ENCODE results near the gene NIPAL4.

- TF ChIP-seq, protein P1, sequence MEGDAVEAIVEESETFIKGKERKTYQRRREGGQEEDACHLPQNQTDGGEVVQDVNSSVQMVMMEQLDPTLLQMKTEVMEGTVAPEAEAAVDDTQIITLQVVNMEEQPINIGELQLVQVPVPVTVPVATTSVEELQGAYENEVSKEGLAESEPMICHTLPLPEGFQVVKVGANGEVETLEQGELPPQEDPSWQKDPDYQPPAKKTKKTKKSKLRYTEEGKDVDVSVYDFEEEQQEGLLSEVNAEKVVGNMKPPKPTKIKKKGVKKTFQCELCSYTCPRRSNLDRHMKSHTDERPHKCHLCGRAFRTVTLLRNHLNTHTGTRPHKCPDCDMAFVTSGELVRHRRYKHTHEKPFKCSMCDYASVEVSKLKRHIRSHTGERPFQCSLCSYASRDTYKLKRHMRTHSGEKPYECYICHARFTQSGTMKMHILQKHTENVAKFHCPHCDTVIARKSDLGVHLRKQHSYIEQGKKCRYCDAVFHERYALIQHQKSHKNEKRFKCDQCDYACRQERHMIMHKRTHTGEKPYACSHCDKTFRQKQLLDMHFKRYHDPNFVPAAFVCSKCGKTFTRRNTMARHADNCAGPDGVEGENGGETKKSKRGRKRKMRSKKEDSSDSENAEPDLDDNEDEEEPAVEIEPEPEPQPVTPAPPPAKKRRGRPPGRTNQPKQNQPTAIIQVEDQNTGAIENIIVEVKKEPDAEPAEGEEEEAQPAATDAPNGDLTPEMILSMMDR (conservative IDR thresholded peaks at IDR 0.05), result no peak
- TF ChIP-seq EZH2 (IDR thresholded peaks at IDR 0.05; ENCODE audit: low read depth), result no peak
Observed at GRCh38 chr5:157506066-157506590, 46.1 kb downstream of the NIPAL4 start.

All from PC-9 (cell line).